C1 segment of cervical spinal cord (tissue), 14 donors: ENCODE data around the gene AZIN2.
A peak's percentile ranks its signal among the peaks of the same experiment; 100 is the strongest.

ENCODE experiments used
- DNase-seq, 14 donors: peaks; one replicate each; lab custom pipeline; 2025; lab: John Stamatoyannopoulos, UW

AZIN2 gene

DNA sequence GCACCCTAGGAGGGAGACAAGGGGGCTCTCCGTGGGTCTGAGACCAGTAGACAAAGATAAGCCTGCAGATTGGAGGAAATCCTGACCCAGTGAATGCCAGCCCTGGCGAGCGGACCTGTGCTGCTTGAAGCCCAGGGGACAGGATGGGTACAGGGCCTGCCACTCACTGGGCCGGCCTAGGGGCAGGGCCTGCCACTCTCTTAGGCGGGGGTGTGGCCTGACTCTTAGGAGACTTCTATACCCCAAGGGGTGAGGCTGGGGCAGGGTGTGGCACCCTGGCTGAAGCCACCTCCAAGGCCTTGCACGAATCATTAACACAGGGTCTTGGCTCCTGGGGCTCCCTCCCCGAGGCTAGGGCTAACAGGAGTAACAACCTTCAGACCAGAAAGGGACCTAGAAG lies 70.2 kb downstream of the AZIN2 start:
- peak in 1 of 14 donors; percentile 42 for DNase-seq

- peak in 12 of 14 donors; percentile 33 to 79 (median 52) for DNase-seq
These were observed 71.9 kb downstream of the AZIN2 start for GRCh38 chr1:33152685-33153432.

GRCh38 chr1:33153650-33154049 lies 72.7 kb downstream of the AZIN2 start:
- DNase-seq, result no peak

DNA sequence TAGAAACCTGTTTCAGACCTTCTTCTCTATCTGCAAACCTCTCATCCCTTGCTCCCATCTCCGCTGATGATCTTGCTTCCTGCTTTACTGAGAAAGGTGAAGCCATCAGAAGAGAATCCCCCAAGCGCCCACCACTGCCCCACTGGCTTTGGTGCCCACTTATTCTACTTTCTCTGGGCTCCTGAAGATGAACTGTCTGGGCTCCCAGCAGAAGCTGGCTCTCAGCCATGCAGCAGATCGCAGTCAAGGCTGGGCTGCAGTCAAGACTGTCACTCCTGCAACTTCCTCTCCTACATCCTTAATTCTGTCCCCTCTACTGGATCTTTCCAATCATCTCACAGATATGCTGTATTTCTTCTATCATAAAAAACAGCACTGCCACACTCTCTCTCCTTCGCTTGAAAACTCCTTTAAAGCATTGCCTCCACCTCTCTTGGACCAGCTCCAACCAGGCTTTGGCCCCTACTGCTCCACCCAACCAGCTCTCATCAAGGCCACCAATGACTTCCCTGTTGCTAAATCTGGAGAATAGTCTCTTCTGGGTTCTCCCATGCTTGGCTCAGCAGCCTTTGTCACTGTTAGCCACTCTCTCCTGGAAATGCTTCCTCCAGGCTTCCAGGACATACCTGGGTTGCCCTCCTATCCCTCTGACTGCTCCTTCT lies 75.1 kb downstream of the AZIN2 start:
- peak in 1 of 14 donors; percentile 34 for DNase-seq

DNA sequence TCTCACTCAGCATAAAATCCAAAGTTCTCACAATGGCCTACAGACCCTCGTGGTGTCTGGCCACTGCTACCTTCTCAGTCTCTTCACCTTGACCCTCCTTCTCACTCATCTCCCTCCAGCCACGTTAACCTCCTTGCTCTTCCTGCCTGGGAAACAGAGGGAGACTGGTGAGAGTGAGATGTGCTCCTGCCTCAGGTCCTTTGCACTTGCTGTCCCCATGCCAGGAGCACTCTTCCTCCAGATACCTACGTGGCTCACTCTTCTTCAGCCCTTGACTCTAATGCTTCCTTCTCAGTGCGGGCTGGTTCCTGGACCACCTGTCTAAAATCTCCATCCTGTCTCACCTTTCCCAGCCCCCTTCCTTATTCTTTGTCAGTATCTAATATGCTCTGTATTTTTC lies 76.2 kb downstream of the AZIN2 start:
- DNase-seq, result no peak

GRCh38 chr1:33158366-33158765 lies 77.4 kb downstream of the AZIN2 start:
- no peak for DNase-seq

- no peak for DNase-seq
These were observed 78.6 kb downstream of the AZIN2 start for GRCh38 chr1:33159577-33159976.

GRCh38 chr1:33161061-33161681 lies 80.2 kb downstream of the AZIN2 start:
- peak in 13 of 14 donors; percentile 28 to 84 (median 63) for DNase-seq

GRCh38 chr1:33162141-33162540 lies 81.2 kb downstream of the AZIN2 start:
- DNase-seq, result no peak

- no peak for DNase-seq
These were observed 82.9 kb downstream of the AZIN2 start for GRCh38 chr1:33163621-33164519.

DNA sequence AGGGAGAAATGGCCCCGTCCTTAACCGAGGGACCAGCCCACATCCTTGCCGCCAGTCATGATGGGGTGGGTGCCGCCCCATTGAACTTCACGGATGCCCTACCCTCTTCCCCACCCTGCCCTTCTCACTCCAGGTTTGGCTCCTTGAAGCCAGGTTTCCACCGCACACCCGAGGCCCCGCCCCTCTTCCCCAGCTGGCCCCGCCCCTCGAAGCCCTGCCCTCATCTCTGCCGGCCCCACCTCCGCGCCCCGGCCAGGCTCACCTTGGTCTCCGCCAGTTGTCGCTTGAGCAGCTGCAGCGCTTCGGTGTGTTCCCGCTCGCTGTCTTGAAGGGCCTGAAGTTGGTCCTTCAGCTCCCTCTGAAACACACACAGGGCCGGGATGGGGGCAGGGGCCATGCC lies 84.3 kb downstream of the AZIN2 start:
- DNase-seq, result no peak

DNA sequence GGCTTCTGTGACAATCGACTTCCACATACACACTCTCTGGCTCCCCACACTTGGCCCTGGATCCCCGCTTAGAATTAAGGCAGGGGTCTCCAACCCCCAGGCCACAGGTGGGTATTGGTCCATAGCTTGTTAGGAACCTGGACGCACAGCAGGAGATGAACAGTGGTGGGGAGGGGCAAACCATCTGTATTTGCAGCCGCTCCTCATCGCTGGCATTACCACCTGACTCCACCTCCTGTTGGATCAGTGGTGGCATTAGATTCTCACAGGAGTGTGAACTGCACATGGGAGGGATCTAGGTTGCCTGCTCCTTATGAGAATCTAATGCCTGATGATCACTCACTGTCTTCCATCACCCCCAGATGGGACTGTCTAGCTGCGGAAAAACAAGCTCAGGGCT lies 84.9 kb downstream of the AZIN2 start:
- no peak for DNase-seq

GRCh38 chr1:33167650-33168447 lies 86.9 kb downstream of the AZIN2 start:
- no peak for DNase-seq

GRCh38 chr1:33168556-33169289 lies 87.8 kb downstream of the AZIN2 start:
- peak in 2 of 14 donors; percentile 52 for DNase-seq

- peak in 8 of 14 donors; percentile 31 to 53 (median 50) for DNase-seq
These were observed 88.5 kb downstream of the AZIN2 start for GRCh38 chr1:33169290-33170055.
